ENCODE measurements around the gene HOXD1. TPM values are rescaled to one million over a fixed set of nuclear protein-coding genes. Genes with fewer than 3 reads are reported as not detected.
A peak's percentile ranks its signal among the peaks of the same experiment; 100 is the strongest.

The HOXD1 gene
- total and polyA plus RNA-seq, 2 donors (not counting 3 experiments of a cell fraction or from before 2014, with no cell fraction given), result 6.6 to 10.4 TPM

DNA sequence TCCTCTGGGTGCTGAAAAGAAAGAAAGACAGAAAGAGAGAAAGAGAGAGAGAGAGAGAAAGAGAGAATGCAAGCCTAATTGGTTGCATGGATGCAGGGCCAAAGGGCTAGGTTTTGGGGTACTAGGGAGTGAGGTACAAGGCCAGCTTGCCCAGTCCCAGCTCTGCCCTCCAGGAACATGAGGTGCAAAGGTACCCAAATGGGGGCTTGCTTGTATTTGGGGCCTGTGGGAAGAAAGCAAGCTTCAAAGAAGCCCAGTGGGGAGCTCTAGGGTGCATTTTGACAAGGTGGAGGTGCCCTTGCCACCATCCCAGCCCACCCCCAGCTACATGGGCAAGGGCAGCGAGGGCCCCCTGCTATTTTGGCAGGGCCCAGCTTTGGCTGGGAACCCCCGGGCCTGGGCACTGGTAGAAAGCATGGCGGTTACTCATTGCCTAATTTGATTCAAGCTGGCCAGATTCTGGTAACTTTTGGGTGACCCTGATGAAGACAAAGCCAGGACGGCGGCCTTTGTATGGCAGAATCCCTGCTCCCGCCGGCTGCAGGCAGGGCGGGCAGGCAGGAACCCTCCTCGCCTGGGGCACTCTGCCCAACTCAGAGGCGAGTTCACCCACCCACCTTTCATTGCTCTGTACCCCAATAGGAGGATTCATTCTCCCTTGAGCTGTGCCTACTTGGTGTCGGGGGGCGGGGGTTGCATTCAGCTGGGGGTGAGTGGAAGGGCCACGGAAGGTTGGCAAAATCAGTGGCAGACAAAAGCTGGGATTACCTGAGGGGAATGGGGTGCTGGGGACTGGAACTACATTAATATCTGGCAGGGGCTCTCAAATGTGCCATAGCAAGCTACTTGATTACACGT is 37.7 kb upstream of the HOXD1 start:
- H3K9me3 ChIP-seq (replicated peaks; ENCODE audit: control insufficient read depth, insufficient read depth, low read length), result no peaks in the 10 kb centered on the region
- dilution Hi-C loops (cut with MboI; ENCODE audit: extremely low pct_ligation_motif_present, low sequenced_read_pairs), result no loop called here
- no peak overlapping the region for H3K27ac ChIP-seq (ENCODE audit: insufficient read depth, low read depth, low read length)
- H2AFZ ChIP-seq (ENCODE audit: low read depth, low read length), result no peak overlapping the region
- no peak overlapping the region for H3K4me2 ChIP-seq (ENCODE audit: insufficient read depth, low read length)
- intact Hi-C loops (cut with micrococcal nuclease), result no loop called here
- H3K27me3 ChIP-seq (ENCODE audit: control insufficient read depth in 2 of 2, insufficient read depth in 2 of 2, low read length in 2 of 2), result no peaks in the 10 kb centered on the region
- FAIRE-seq, result no peak
- TF ChIP-seq MYC (IDR thresholded peaks at IDR 0.05; ENCODE audit: low read depth, low read length) (no peak), POLR2A (IDR thresholded peaks at IDR 0.05; ENCODE audit: low read depth, low read length) (no peak), MAX (IDR thresholded peaks at IDR 0.05; ENCODE audit: insufficient read depth, insufficient read length) (no peak), JUN (IDR thresholded peaks at IDR 0.05; ENCODE audit: borderline replicate concordance, insufficient read depth, insufficient read length, low read depth) (no peak), FOS (IDR thresholded peaks at IDR 0.05; ENCODE audit: borderline replicate concordance, insufficient read depth, low read length) (no peak), EZH2 (IDR thresholded peaks at IDR 0.05; ENCODE audit: borderline replicate concordance, low read depth, low read length, severe bottlenecking) (no peak), POLR2AphosphoS5 (IDR thresholded peaks at IDR 0.05; ENCODE audit: insufficient read depth, low read depth, low read length) (no peak), GATA2 (IDR thresholded peaks at IDR 0.05; ENCODE audit: insufficient read depth, insufficient read length, low read depth, low read length) (no peak), CTCF (IDR thresholded peaks at IDR 0.05; ENCODE audit: extremely low read depth in 1 of 2, insufficient read depth in 1 of 2, low read depth in 1 of 2, low read length in 2 of 2) (no peak)
- H4K20me1 ChIP-seq (replicated peaks; ENCODE audit: control insufficient read depth, extremely low read depth, insufficient read depth, low read length), result no peaks in the 10 kb centered on the region
- CTCF ChIA-PET, result interaction anchor here (1.0 to 3.0 kb wide), 7 partner anchors 10 to 500 kb away, joined by 3 to 11 read pairs (median 4); no protein-coding TSS in a partner anchor
- H3K4me3 ChIP-seq (replicated peaks in 1 of 3; ENCODE audit: insufficient read depth in 1 of 3, low read depth in 1 of 3, low read length in 3 of 3), result no peak overlapping the region
- H3K4me1 ChIP-seq (ENCODE audit: control insufficient read depth, extremely low read depth, insufficient read depth, low read length), result no peaks in the 10 kb centered on the region
- no peaks in the 10 kb centered on the region for H3K9me1 ChIP-seq (replicated peaks; ENCODE audit: control insufficient read depth, extremely low read depth, insufficient read depth, low read length)
- DNase-seq (ENCODE audit: low read depth, low spot score), result no peak
- TSS peak; percentile 14 for BruUV-seq (replicated peaks)
- H3K79me2 ChIP-seq (ENCODE audit: control insufficient read depth, insufficient read depth, low read length), result peaks cover 32% of the 10 kb centered on the region
- H3K36me3 ChIP-seq (ENCODE audit: control insufficient read depth in 2 of 2, extremely low read depth in 1 of 2, insufficient read depth in 2 of 2, low read length in 2 of 2), result peaks cover 2 to 22% of the 10 kb centered on the region in 2 experiments
- H3K9ac ChIP-seq (replicated peaks; ENCODE audit: extremely low read depth, insufficient read depth, low read length), result no peak overlapping the region
- POLR2A ChIA-PET, result no interaction called here

All from endothelial cell of umbilical vein (primary cell).